SK-N-SH treated with all-trans-retinoic acid at 6 μM for 48 hours (cell line): ENCODE measurements around the gene UBE4B.

Experiments used
- ATAC-seq: fragments of 200-7000 bp; cut with Tn5 transposase; 3 replicates; pipeline ENCODE4 v1.9.1; 2020; ENCODE audit warnings: mild to moderate bottlenecking, moderate library complexity
- BACH2 ChIP-seq: fragments of 250-450 bp; sonication (Bioruptor Pico); IDR thresholded peaks from 2 replicates; pipeline ENCODE4 v1.9.0; 2021; ENCODE audit warnings: mild to moderate bottlenecking, borderline replicate concordance
- CREB5 ChIP-seq: fragments of 250-450 bp; sonication (Bioruptor Pico); IDR thresholded peaks from 2 replicates; pipeline ENCODE4 v1.5.1; 2020; ENCODE audit warnings: low read depth, mild to moderate bottlenecking, moderate library complexity
- CSDC2 ChIP-seq: fragments of 250-450 bp; sonication (Bioruptor Pico); IDR thresholded peaks from 2 replicates; pipeline ENCODE4 v1.5.0; 2020; ENCODE audit warnings: mild to moderate bottlenecking, moderate library complexity
- CSRNP3 ChIP-seq: fragments of 250-450 bp; sonication (Bioruptor Pico); IDR thresholded peaks from 2 replicates; pipeline ENCODE4 v1.5.1; 2021; ENCODE audit warnings: mild to moderate bottlenecking, moderate library complexity
- GLIS3 ChIP-seq: fragments of 250-450 bp; sonication (Bioruptor Pico); IDR thresholded peaks from 2 replicates; pipeline ENCODE4 v1.5.0; 2020; ENCODE audit warnings: mild to moderate bottlenecking, moderate library complexity
- ISL1 ChIP-seq: fragments of 250-450 bp; sonication (Bioruptor Pico); IDR thresholded peaks from 2 replicates; pipeline ENCODE4 v2.1.2; 2022; ENCODE audit warnings: mild to moderate bottlenecking, moderate library complexity
- OSR1 ChIP-seq: fragments of 250-450 bp; sonication (Bioruptor Pico); IDR thresholded peaks from 2 replicates; pipeline ENCODE4 v1.8.0; 2022; ENCODE audit warnings: moderate library complexity, mild to moderate bottlenecking, inconsistent platforms
- PATZ1 ChIP-seq: fragments of 250-450 bp; sonication (Bioruptor Pico); IDR thresholded peaks from 2 replicates; pipeline ENCODE4 v1.8.0; 2020; ENCODE audit warnings: mild to moderate bottlenecking, moderate library complexity, borderline replicate concordance
- POU6F1 ChIP-seq: fragments of 250-450 bp; sonication (Bioruptor Pico); IDR thresholded peaks from 2 replicates; pipeline ENCODE4 v1.8.0; 2021; ENCODE audit warnings: low read depth, mild to moderate bottlenecking, moderate library complexity, borderline replicate concordance
- PPARA ChIP-seq: fragments of 250-450 bp; sonication (Bioruptor Pico); IDR thresholded peaks from 2 replicates; pipeline ENCODE4 v1.5.0; 2020; ENCODE audit warnings: mild to moderate bottlenecking, borderline replicate concordance
- RARB ChIP-seq: fragments of 250-450 bp; sonication (Bioruptor Pico); IDR thresholded peaks from 2 replicates; pipeline ENCODE4 v1.8.0; 2021; ENCODE audit warnings: mild to moderate bottlenecking, moderate library complexity
- SNAI2 ChIP-seq: fragments of 250-450 bp; sonication (Bioruptor Pico); IDR thresholded peaks from 2 replicates; pipeline ENCODE4 v1.5.0; 2020; ENCODE audit warnings: mild to moderate bottlenecking, moderate library complexity
- TCF4 ChIP-seq: fragments of 250-450 bp; sonication (Bioruptor Pico); IDR thresholded peaks from 2 replicates; pipeline ENCODE4 v1.8.0; 2021; ENCODE audit warnings: mild to moderate bottlenecking, moderate library complexity, borderline replicate concordance
- TOX ChIP-seq: fragments of 250-450 bp; sonication (Bioruptor Pico); IDR thresholded peaks from 2 replicates; pipeline ENCODE4 v1.8.0; 2021; ENCODE audit warnings: mild to moderate bottlenecking, moderate library complexity, borderline replicate concordance
- TSHZ2 ChIP-seq: fragments of 250-450 bp; sonication (Bioruptor Pico); IDR thresholded peaks from 2 replicates; pipeline ENCODE4 v1.5.0; 2020; ENCODE audit warnings: mild to moderate bottlenecking, moderate library complexity
- ZC3H10 ChIP-seq: fragments of 250-450 bp; sonication (Bioruptor Pico); IDR thresholded peaks from 2 replicates; pipeline ENCODE4 v1.5.1; 2021; ENCODE audit warnings: mild to moderate bottlenecking, moderate library complexity
- ZFP3 ChIP-seq: fragments of 250-450 bp; sonication (Bioruptor Pico); IDR thresholded peaks from 2 replicates; pipeline ENCODE4 v1.5.0; 2020; ENCODE audit warnings: mild to moderate bottlenecking, moderate library complexity
- ZFP30 ChIP-seq: fragments of 450-650 bp; formaldehyde crosslinking; IDR thresholded peaks from 2 replicates; pipeline ENCODE4 v1.5.0; 2022; ENCODE audit warnings: mild to moderate bottlenecking, moderate library complexity
- ZNF565 ChIP-seq: fragments of 450-650 bp; formaldehyde crosslinking; conservative IDR thresholded peaks from 2 replicates; pipeline ENCODE4 v1.5.0; 2020; ENCODE audit warnings: low read depth, mild to moderate bottlenecking, moderate library complexity
- ZNF70 ChIP-seq: fragments of 450-650 bp; formaldehyde crosslinking; IDR thresholded peaks from 2 replicates; pipeline ENCODE4 v1.5.0; 2020; ENCODE audit warnings: mild to moderate bottlenecking, moderate library complexity
- ZNF8 ChIP-seq: fragments of 450-650 bp; formaldehyde crosslinking; IDR thresholded peaks from 2 replicates; pipeline ENCODE4 v1.5.0; 2020; ENCODE audit warnings: mild to moderate bottlenecking, moderate library complexity

The UBE4B gene

GRCh38 chr1:10171995-10172669 is 139.4 kb downstream of the UBE4B start:
- no peak for ATAC-seq
- no peak for TF ChIP-seq ZFP30
- no peak for TF ChIP-seq RARB
- TF ChIP-seq ZFP3 (CRISPR knock-in tag) = no peak
- no peak for TF ChIP-seq SNAI2 (CRISPR knock-in tag)
- TF ChIP-seq PPARA (CRISPR knock-in tag) = no peak
- TF ChIP-seq ISL1 = no peak
- no peak for TF ChIP-seq BACH2 (CRISPR knock-in tag)
- TF ChIP-seq ZNF565 = no peak
- TF ChIP-seq TOX = no peak
- TF ChIP-seq CSDC2 (CRISPR knock-in tag) = no peak
- TF ChIP-seq TCF4 (CRISPR knock-in tag) = no peak
- TF ChIP-seq ZC3H10 (CRISPR knock-in tag) = no peak
- no peak for TF ChIP-seq CREB5 (CRISPR knock-in tag)
- no peak for TF ChIP-seq TSHZ2 (CRISPR knock-in tag)
- no peak for TF ChIP-seq GLIS3 (CRISPR knock-in tag)
- no peak for TF ChIP-seq POU6F1 (CRISPR knock-in tag)

- TF ChIP-seq ZFP3 (CRISPR knock-in tag) (no peak), GLIS3 (CRISPR knock-in tag) (no peak), ZC3H10 (CRISPR knock-in tag) (no peak), TOX (no peak), TSHZ2 (CRISPR knock-in tag) (no peak)
- no peak for ATAC-seq
Measured at GRCh38 chr1:10173582-10173981, 140.8 kb downstream of the UBE4B start.

- ATAC-seq = no peak
- TF ChIP-seq ZNF70 (CRISPR knock-in tag) = no peak
- TF ChIP-seq ZFP30 = no peak
- no peak for TF ChIP-seq TOX
- no peak for TF ChIP-seq ZNF565
- no peak for TF ChIP-seq POU6F1 (CRISPR knock-in tag)
- TF ChIP-seq PATZ1 (CRISPR knock-in tag) = no peak
- TF ChIP-seq ZNF8 (CRISPR knock-in tag) = no peak
- no peak for TF ChIP-seq BACH2 (CRISPR knock-in tag)
- TF ChIP-seq PPARA (CRISPR knock-in tag) = no peak
- TF ChIP-seq CSDC2 (CRISPR knock-in tag) = no peak
- no peak for TF ChIP-seq OSR1 (CRISPR knock-in tag)
- no peak for TF ChIP-seq ISL1
- TF ChIP-seq GLIS3 (CRISPR knock-in tag) = no peak
- no peak for TF ChIP-seq CSRNP3 (CRISPR knock-in tag)
Measured at GRCh38 chr1:10177876-10178275, 145.1 kb downstream of the UBE4B start.
